ENCODE results near the gene EIF2S1.
"Not testable (repeated sequence)": the region's sequence is repeated elsewhere in the genome, so short reads cannot be mapped to it uniquely, and the experiment has no call there.

Gene EIF2S1

GRCh38 chr14:67411370-67411769 is 51.2 kb downstream of the EIF2S1 start:
- DNase-seq (ENCODE audit: low spot score), result no peak

GRCh38 chr14:67411820-67412421 is 51.8 kb downstream of the EIF2S1 start, which contains the start of gene PLEK2:
Gene PLEK2 (minus strand): TSS chr14:67412165. CDS start chr14:67412059, 106 bp downstream.
- DNase-seq (ENCODE audit: low spot score), result peak; percentile 46

- DNase-seq (ENCODE audit: low spot score), result peak; percentile 85
These were observed 54.0 kb downstream of the EIF2S1 start for GRCh38 chr14:67413806-67414769.

GRCh38 chr14:67415610-67416009 is 55.5 kb downstream of the EIF2S1 start:
- DNase-seq (ENCODE audit: low spot score), result not testable (repeated sequence)

GRCh38 chr14:67416085-67416484 is 56.0 kb downstream of the EIF2S1 start:
- no peak for DNase-seq (ENCODE audit: low spot score)

GRCh38 chr14:67416810-67417209 is 56.7 kb downstream of the EIF2S1 start:
- no peak for DNase-seq (ENCODE audit: low spot score)

- DNase-seq (ENCODE audit: low spot score), result no peak
These were observed 57.5 kb downstream of the EIF2S1 start for GRCh38 chr14:67417633-67418032.

GRCh38 chr14:67418401-67419191 is 58.5 kb downstream of the EIF2S1 start:
- no peak for DNase-seq (ENCODE audit: low spot score)

- DNase-seq (ENCODE audit: low spot score), result no peak
These were observed 60.1 kb downstream of the EIF2S1 start for GRCh38 chr14:67420102-67420739.

- no peak for DNase-seq (ENCODE audit: low spot score)
These were observed 61.5 kb downstream of the EIF2S1 start for GRCh38 chr14:67421356-67422224.

GRCh38 chr14:67423424-67423823 is 63.3 kb downstream of the EIF2S1 start:
- no peak for DNase-seq (ENCODE audit: low spot score)

- no peak for DNase-seq (ENCODE audit: low spot score)
These were observed 64.4 kb downstream of the EIF2S1 start for GRCh38 chr14:67424539-67424938.

GRCh38 chr14:67425608-67426007 is 65.5 kb downstream of the EIF2S1 start:
- no peak for DNase-seq (ENCODE audit: low spot score)

GRCh38 chr14:67426161-67426560 is 66.0 kb downstream of the EIF2S1 start:
- DNase-seq (ENCODE audit: low spot score), result no peak

- DNase-seq (ENCODE audit: low spot score), result peak; percentile 80
These were observed 67.0 kb downstream of the EIF2S1 start for GRCh38 chr14:67426983-67427606.

- no peak for DNase-seq (ENCODE audit: low spot score)
These were observed 68.4 kb downstream of the EIF2S1 start for GRCh38 chr14:67428501-67429031.

GRCh38 chr14:67429510-67430205 is 69.5 kb downstream of the EIF2S1 start:
- DNase-seq (ENCODE audit: low spot score), result no peak

GRCh38 chr14:67432050-67432564 is 72.0 kb downstream of the EIF2S1 start:
- no peak for DNase-seq (ENCODE audit: low spot score)

GRCh38 chr14:67435603-67436002 is 75.5 kb downstream of the EIF2S1 start:
- no peak for DNase-seq (ENCODE audit: low spot score)

Measured in hepatic stellate cell (primary cell).